MCF 10A (cell line): Measurements from ENCODE around the gene SALL2. TPM values are rescaled to one million over a fixed set of nuclear protein-coding genes. Genes with fewer than 3 reads are reported as not detected.
A peak's percentile ranks its signal among the peaks of the same experiment; 100 is the strongest.

Experiments
- BruUV-seq: library from RNA; stranded (reverse); fragments of 400-500 nt; replicated peaks from 2 replicates; lab custom pipeline; 2021; lab: Mats Ljungman, UMichigan
- CTCF ChIA-PET: fragments of 300-600 bp; sonication (Branson Sonifier 250); formaldehyde crosslinking; extraction: SDS; loops from one replicate; lab custom pipeline; 2021; ENCODE audit warnings: antibody characterized with exemption, inconsistent platforms; lab: Yijun Ruan, JAX
- POLR2A ChIA-PET: fragments of 300-600, 350-650 bp; sonication (Branson Sonifier 250); formaldehyde crosslinking; extraction: SDS; loops from one replicate; lab custom pipeline; 2020; ENCODE audit warnings: antibody characterized with exemption, inconsistent platforms; lab: Yijun Ruan, JAX
- DNase-seq: peaks from one replicate; pipeline ENCODE4 v3.0.0-alpha.2; 2018; ENCODE audit not compliant: unreplicated experiment
- H3K27ac Mint-ChIP-seq: one replicate; pipeline ENCODE4 v1.8.0; 2022; ENCODE audit warnings: mild to moderate bottlenecking, low read depth, mixed read lengths; ENCODE audit not compliant: unreplicated experiment
- H3K27me3 Mint-ChIP-seq: one replicate; pipeline ENCODE4 v1.8.0; 2022; ENCODE audit warnings: mixed read lengths; ENCODE audit not compliant: insufficient read depth, unreplicated experiment
- H3K36me3 Mint-ChIP-seq: one replicate; pipeline ENCODE4 v1.8.0; 2022; ENCODE audit warnings: mild to moderate bottlenecking, moderate library complexity, mixed read lengths; ENCODE audit not compliant: insufficient read depth, unreplicated experiment
- H3K4me1 Mint-ChIP-seq: one replicate; pipeline ENCODE4 v1.8.0; 2022; ENCODE audit warnings: mixed read lengths; ENCODE audit not compliant: insufficient read depth, unreplicated experiment
- H3K4me3 Mint-ChIP-seq: one replicate; pipeline ENCODE4 v1.8.0; 2022; ENCODE audit warnings: mild to moderate bottlenecking, moderate library complexity, mixed read lengths; ENCODE audit not compliant: unreplicated experiment
- H3K9me3 Mint-ChIP-seq: one replicate; pipeline ENCODE4 v1.8.0; 2022; ENCODE audit warnings: mixed read lengths; ENCODE audit not compliant: unreplicated experiment
- CTCF ChIP-seq: fragments of 200-600 bp; IDR thresholded peaks from one replicate; pipeline ENCODE4 v1.8.0; 2022; ENCODE audit warnings: antibody characterized with exemption, mild to moderate bottlenecking; ENCODE audit not compliant: unreplicated experiment
- intact Hi-C: fragments of 100-400 bp; cut with micrococcal nuclease; formaldehyde crosslinking; loops from 2 replicates; pipeline ENCODE4 v1.14.1; 2022
- total RNA-seq: library from RNA; stranded (reverse); gene quantifications from 2 replicates; pipeline ENCODE4 v1.2.3, GENCODE V29; 2022

Gene SALL2
- total RNA-seq, 1 experiment from 2014 or later = 0.09 TPM

- intact Hi-C loops = no loop called here
- H3K27ac Mint-ChIP-seq = no peak overlapping the region
These were observed 7.4 kb downstream of the SALL2 start for GRCh38 chr14:21518725-21519124.

GRCh38 chr14:21514341-21514740 is 11.8 kb downstream of the SALL2 start:
- ChIA-PET POLR2A (interaction anchor here (1.0 to 2.2 kb wide), 3 partner anchors 12 to 130 kb away, joined by 3 to 6 read pairs (median 3); partner anchors contain the start of genes RAB2B and SALL2), CTCF (interaction anchor here (0.6 to 1.3 kb wide), 2 partner anchors 16 to 52 kb away, joined by 3 to 8 read pairs; no protein-coding TSS in a partner anchor)
- DNase-seq = no peak
- H3K27ac Mint-ChIP-seq = no peak overlapping the region
- H3K36me3 Mint-ChIP-seq = no peaks in the 10 kb centered on the region
- no peak overlapping the region for H3K4me3 Mint-ChIP-seq
- no peaks in the 10 kb centered on the region for H3K9me3 Mint-ChIP-seq
- BruUV-seq = no TSS peak
- peaks cover 12% of the 10 kb centered on the region for H3K27me3 Mint-ChIP-seq
- H3K4me1 Mint-ChIP-seq = peaks cover 10% of the 10 kb centered on the region
- intact Hi-C loops = loop anchor here (5.0 kb wide), 1 partner anchor 43 kb away; no protein-coding TSS in a partner anchor
- TF ChIP-seq CTCF = no peak

More at GRCh38 chr14:21518725-21519124, 7.4 kb downstream of the SALL2 start:
- ChIA-PET POLR2A (no interaction called here), CTCF (interaction anchor here (0.7 kb wide), 1 partner anchor 23 kb away, joined by 3 read pairs; no protein-coding TSS in a partner anchor)
- TF ChIP-seq CTCF = no peak
- H3K36me3 Mint-ChIP-seq = no peaks in the 10 kb centered on the region
- BruUV-seq = no TSS peak
- no peaks in the 10 kb centered on the region for H3K9me3 Mint-ChIP-seq
- H3K4me3 Mint-ChIP-seq = no peak overlapping the region
- H3K4me1 Mint-ChIP-seq = no peaks in the 10 kb centered on the region
- peaks cover 34% of the 10 kb centered on the region for H3K27me3 Mint-ChIP-seq
- DNase-seq = no peak

DNA sequence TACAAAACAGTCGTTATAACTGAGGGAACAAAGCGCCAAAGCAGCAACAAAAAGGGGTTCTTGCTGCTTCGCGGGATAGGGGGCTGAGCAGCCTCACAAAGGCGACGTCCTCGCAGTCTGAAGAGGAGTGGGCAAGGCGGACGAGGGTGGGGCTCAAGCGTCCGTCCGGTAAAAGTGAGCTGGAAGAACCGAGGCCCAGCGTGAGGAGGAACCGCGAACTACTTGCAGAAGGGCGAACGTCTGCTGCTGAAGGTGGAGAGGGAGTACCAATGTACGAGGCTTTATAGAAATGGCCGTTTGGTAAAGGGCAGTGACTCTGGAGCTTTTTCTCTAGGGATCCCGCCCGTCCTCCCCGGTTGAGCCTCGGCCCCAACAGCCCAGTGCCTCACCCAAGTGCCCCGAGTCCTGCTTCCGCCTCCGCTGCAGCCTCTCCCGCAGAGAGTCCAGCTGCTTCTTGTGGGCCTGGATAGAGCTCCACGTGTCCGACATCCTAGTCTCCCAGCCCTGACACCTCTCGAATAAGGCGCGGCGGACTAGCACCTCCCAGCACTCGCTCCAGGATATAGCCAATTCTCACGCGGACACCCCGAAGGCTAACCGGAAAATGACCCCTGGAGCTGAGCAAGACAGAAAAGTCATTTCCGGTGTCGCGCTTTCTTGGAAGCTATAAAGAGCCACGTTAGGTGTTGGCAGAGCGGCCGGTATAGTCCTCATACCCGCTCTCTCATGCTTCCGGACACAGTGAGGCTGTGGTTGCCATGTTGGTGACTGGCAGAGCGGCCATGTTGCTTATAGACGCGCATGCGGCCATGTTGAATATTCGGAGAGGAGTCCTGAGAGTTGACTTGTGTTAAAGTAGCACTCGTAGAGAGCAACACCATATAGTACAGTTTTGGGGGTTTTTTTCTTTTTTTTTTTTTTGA is 15.2 kb downstream of the SALL2 start, which contains the start of gene METTL3:
Gene METTL3 (minus strand): TSS at position 606 of the 923 bp plus-strand sequence. CDS start 117 bp downstream, at position 489.
- TF ChIP-seq CTCF = no peak
- H3K36me3 Mint-ChIP-seq = peaks cover 15% of the 10 kb centered on the region
- H3K27ac Mint-ChIP-seq = peak within 1 kb of the TSS; percentile 95
- ChIA-PET POLR2A (interaction anchor here (0.5 to 3.5 kb wide), 24 partner anchors 9 to 1644 kb away, joined by 3 to 32 read pairs (median 4); partner anchors contain the start of genes APEX1, CHD8, OSGEP and RAB2B), CTCF (interaction anchor here (0.5 to 5.0 kb wide), 11 partner anchors 11 to 1361 kb away, joined by 3 to 57 read pairs (median 3); partner anchors contain the start of genes LRP10 and SALL2)
- peak; percentile 99 for DNase-seq
- intact Hi-C loops = loop anchor here (1.0 to 5.0 kb wide), 2 partner anchors 46 to 55 kb away; partner anchors contain the start of gene CHD8
- H3K9me3 Mint-ChIP-seq = no peaks in the 10 kb centered on the region
- H3K4me1 Mint-ChIP-seq = peaks cover 13% of the 10 kb centered on the region
- no peaks in the 10 kb centered on the region for H3K27me3 Mint-ChIP-seq
- peak within 1 kb of the TSS; percentile 96 for H3K4me3 Mint-ChIP-seq
- BruUV-seq = TSS peak; percentile 61
